Right ventricle myocardium inferior (tissue), 1 donor: Measurements from ENCODE around the gene MEI4. TPM values are rescaled to one million over a fixed set of nuclear protein-coding genes. Genes with fewer than 3 reads are reported as not detected.
"Not testable (repeated sequence)": the region's sequence is repeated elsewhere in the genome, so short reads cannot be mapped to it uniquely, and the experiment has no call there.

ENCODE experiments used
- ATAC-seq: fragments of 200-7000 bp; cut with Tn5 transposase; one replicate; pipeline ENCODE4 v1.9.1; 2020; ENCODE audit warnings: mild to moderate bottlenecking, moderate library complexity
- DNase-seq: peaks from one replicate; pipeline ENCODE4 v3.0.0; 2021; ENCODE audit errors: missing footprints
- intact Hi-C: fragments of 100-400 bp; cut with DNase I; formaldehyde crosslinking; loops from one replicate; pipeline ENCODE4 v1.11.0; 2022
- total RNA-seq: library from RNA; stranded (reverse); fragmentation: NEBNext Ultra II Directional; extraction: Animal tissue kit (Norgen Biotek cat#: 25700); gene quantifications from one replicate; pipeline ENCODE4 v1.2.1, GENCODE V29; 2021
- donor health status: DM: no; HTN: yes; CAD: no; lungs with severe emphysema.

Gene MEI4
- total RNA-seq, 1 donor from 2014 or later, result 0.65 TPM

GRCh38 chr6:77786935-77787629 lies 134.2 kb downstream of the MEI4 start:
- intact Hi-C loops, result no loop called here
- ATAC-seq (no peak), DNase-seq (no peak)

GRCh38 chr6:77796824-77797809 lies 144.3 kb downstream of the MEI4 start:
- intact Hi-C loops, result no loop called here
- ATAC-seq (no peak), DNase-seq (peak; percentile 41)

GRCh38 chr6:77812304-77812703 lies 159.5 kb downstream of the MEI4 start:
- DNase-seq (no peak), ATAC-seq (no peak)
- intact Hi-C loops, result no loop called here

- DNase-seq (no peak), ATAC-seq (no peak)
- intact Hi-C loops, result no loop called here
Measured at GRCh38 chr6:77813090-77813489, 160.3 kb downstream of the MEI4 start.

- DNase-seq (no peak), ATAC-seq (no peak)
- intact Hi-C loops, result no loop called here
Measured at GRCh38 chr6:77814119-77814518, 161.3 kb downstream of the MEI4 start.

GRCh38 chr6:77815531-77815930 lies 162.7 kb downstream of the MEI4 start:
- DNase-seq (no peak), ATAC-seq (no peak)
- intact Hi-C loops, result no loop called here

GRCh38 chr6:77816766-77817270 lies 164.0 kb downstream of the MEI4 start:
- intact Hi-C loops, result no loop called here
- ATAC-seq, result no peak
- no peak for DNase-seq

GRCh38 chr6:77822265-77822664 lies 169.4 kb downstream of the MEI4 start:
- intact Hi-C loops, result no loop called here
- no peak for DNase-seq
- ATAC-seq, result no peak

- ATAC-seq (no peak), DNase-seq (no peak)
- intact Hi-C loops, result no loop called here
Measured at GRCh38 chr6:77825204-77825603, 172.4 kb downstream of the MEI4 start.

GRCh38 chr6:77829736-77830135 lies 176.9 kb downstream of the MEI4 start:
- no peak for ATAC-seq
- intact Hi-C loops, result no loop called here
- DNase-seq, result no peak

- DNase-seq, intact Hi-C loops, ATAC-seq: not testable (repeated sequence)
Measured at GRCh38 chr6:77833749-77834148, 180.9 kb downstream of the MEI4 start.

- no peak for ATAC-seq
- no peak for DNase-seq
- intact Hi-C loops, result no loop called here
Measured at GRCh38 chr6:77834591-77834996, 181.8 kb downstream of the MEI4 start.

GRCh38 chr6:77837034-77837784 lies 184.4 kb downstream of the MEI4 start:
- DNase-seq (no peak), ATAC-seq (no peak)
- intact Hi-C loops, result no loop called here

- ATAC-seq (no peak), DNase-seq (no peak)
- intact Hi-C loops, result no loop called here
Measured at GRCh38 chr6:77839292-77839691, 186.5 kb downstream of the MEI4 start.

GRCh38 chr6:77844822-77845221 lies 192.0 kb downstream of the MEI4 start:
- no peak for ATAC-seq
- intact Hi-C loops, result no loop called here
- no peak for DNase-seq

GRCh38 chr6:77853401-77853800 lies 200.6 kb downstream of the MEI4 start:
- ATAC-seq (no peak), DNase-seq (no peak)
- intact Hi-C loops, result no loop called here

GRCh38 chr6:77856391-77856790 lies 203.6 kb downstream of the MEI4 start:
- ATAC-seq (no peak), DNase-seq (no peak)
- intact Hi-C loops, result no loop called here

GRCh38 chr6:77857421-77857820 lies 204.6 kb downstream of the MEI4 start:
- intact Hi-C loops, result no loop called here
- no peak for DNase-seq
- ATAC-seq, result no peak

- ATAC-seq (no peak), DNase-seq (no peak)
- intact Hi-C loops, result no loop called here
Measured at GRCh38 chr6:77876300-77876699, 223.5 kb downstream of the MEI4 start.
